ENCODE measurements around the gene WNT11. TPM values are rescaled to one million over a fixed set of nuclear protein-coding genes. Genes with fewer than 3 reads are reported as not detected.

The WNT11 gene
- polyA plus RNA-seq, 1 donor from 2014 or later, result 2.3 TPM

DNA sequence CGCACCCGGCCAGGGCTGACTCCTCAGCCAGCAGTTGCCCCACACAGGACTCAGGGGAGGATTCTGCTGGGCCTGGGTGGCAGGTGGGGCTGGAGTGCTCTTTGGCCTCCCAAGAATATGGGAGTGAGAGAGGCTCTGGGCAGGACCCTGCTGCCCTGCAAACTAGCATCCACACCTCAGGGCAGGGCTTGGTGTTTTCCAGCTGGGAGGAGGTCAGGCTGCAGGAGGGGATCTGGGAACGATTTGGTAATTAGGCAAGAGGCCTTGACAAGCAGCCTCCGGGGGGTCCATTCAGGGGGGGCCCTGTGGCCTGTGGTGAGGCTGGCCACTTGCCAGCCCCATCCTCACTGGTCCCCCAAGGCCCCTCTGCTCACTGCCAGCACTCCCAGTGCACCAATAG is 35.8 kb downstream of the WNT11 start:
- Histone ChIP-seq H3K4me2 (ENCODE audit: low read length) (no peak overlapping the region), H3K27ac (ENCODE audit: low read length) (no peak overlapping the region), H3K79me2 (replicated peaks; ENCODE audit: insufficient read depth, low read length) (no peaks in the 10 kb centered on the region), H2AFZ (ENCODE audit: low read depth, low read length) (no peak overlapping the region), H3K9me3 (ENCODE audit: low read length) (no peaks in the 10 kb centered on the region), H3K4me3 (ENCODE audit: low read length) (no peak overlapping the region), H4K20me1 (ENCODE audit: insufficient read depth) (no peaks in the 10 kb centered on the region), H3K9me2 (ENCODE audit: insufficient read depth, low read length) (no peaks in the 10 kb centered on the region), H3F3A (ENCODE audit: insufficient read depth, low read length, poor library complexity, severe bottlenecking) (no peaks in the 10 kb centered on the region), H3K36me3 (ENCODE audit: insufficient read depth, low read length) (no peaks in the 10 kb centered on the region), H3K27me3 (ENCODE audit: insufficient read depth, low read depth, low read length) (no peaks in the 10 kb centered on the region), H3K9ac (ENCODE audit: low read length) (no peak overlapping the region)
- no peak for TF ChIP-seq TAF1 (IDR thresholded peaks at IDR 0.05; ENCODE audit: low read depth)
- no peak for TF ChIP-seq RAD21 (conservative IDR thresholded peaks at IDR 0.05)
- TF ChIP-seq, protein P1, sequence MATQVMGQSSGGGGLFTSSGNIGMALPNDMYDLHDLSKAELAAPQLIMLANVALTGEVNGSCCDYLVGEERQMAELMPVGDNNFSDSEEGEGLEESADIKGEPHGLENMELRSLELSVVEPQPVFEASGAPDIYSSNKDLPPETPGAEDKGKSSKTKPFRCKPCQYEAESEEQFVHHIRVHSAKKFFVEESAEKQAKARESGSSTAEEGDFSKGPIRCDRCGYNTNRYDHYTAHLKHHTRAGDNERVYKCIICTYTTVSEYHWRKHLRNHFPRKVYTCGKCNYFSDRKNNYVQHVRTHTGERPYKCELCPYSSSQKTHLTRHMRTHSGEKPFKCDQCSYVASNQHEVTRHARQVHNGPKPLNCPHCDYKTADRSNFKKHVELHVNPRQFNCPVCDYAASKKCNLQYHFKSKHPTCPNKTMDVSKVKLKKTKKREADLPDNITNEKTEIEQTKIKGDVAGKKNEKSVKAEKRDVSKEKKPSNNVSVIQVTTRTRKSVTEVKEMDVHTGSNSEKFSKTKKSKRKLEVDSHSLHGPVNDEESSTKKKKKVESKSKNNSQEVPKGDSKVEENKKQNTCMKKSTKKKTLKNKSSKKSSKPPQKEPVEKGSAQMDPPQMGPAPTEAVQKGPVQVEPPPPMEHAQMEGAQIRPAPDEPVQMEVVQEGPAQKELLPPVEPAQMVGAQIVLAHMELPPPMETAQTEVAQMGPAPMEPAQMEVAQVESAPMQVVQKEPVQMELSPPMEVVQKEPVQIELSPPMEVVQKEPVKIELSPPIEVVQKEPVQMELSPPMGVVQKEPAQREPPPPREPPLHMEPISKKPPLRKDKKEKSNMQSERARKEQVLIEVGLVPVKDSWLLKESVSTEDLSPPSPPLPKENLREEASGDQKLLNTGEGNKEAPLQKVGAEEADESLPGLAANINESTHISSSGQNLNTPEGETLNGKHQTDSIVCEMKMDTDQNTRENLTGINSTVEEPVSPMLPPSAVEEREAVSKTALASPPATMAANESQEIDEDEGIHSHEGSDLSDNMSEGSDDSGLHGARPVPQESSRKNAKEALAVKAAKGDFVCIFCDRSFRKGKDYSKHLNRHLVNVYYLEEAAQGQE (IDR thresholded peaks at IDR 0.05; ENCODE audit: borderline replicate concordance), result no peak
- no peak for TF ChIP-seq POLR2AphosphoS5 (IDR thresholded peaks at IDR 0.05)

DNA sequence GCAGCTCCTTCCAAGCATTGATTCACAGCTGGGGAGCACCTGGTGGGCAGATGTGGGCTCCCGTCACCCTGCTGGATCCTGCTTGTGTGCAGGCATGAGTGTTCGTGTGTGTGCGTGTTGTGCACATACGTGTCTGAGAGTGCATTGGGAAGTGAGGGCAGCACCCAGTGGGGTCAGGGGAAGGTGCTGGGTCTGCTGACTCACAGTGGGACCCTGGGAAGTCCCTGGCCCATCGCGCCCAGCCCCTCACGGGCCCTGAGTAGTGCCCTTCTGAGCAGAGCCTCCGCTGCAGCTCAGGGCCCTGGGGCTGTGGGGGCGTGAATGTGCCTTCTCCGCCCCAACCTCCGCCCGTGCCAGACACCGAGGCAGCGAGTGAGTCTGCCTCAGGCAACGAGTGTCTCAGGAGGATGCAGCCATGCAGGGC is 36.8 kb downstream of the WNT11 start:
- Histone ChIP-seq H3K9ac (ENCODE audit: low read length) (no peak overlapping the region), H3K4me2 (ENCODE audit: low read length) (no peak overlapping the region), H3K4me3 (ENCODE audit: low read length) (no peak overlapping the region)

More for the DNA sequence above, 36.8 kb downstream of the WNT11 start:
- no peaks in the 10 kb centered on the region for H3K79me2 ChIP-seq (replicated peaks; ENCODE audit: insufficient read depth, low read length)
- H3K9me3 ChIP-seq (ENCODE audit: low read length), result no peaks in the 10 kb centered on the region
- no peaks in the 10 kb centered on the region for H3K27me3 ChIP-seq (ENCODE audit: insufficient read depth, low read depth, low read length)
- TF ChIP-seq EZH2 (IDR thresholded peaks at IDR 0.05; ENCODE audit: borderline replicate concordance, insufficient read depth, low read length, poor library complexity, severe bottlenecking), result no peak
- TF ChIP-seq, protein P2, sequence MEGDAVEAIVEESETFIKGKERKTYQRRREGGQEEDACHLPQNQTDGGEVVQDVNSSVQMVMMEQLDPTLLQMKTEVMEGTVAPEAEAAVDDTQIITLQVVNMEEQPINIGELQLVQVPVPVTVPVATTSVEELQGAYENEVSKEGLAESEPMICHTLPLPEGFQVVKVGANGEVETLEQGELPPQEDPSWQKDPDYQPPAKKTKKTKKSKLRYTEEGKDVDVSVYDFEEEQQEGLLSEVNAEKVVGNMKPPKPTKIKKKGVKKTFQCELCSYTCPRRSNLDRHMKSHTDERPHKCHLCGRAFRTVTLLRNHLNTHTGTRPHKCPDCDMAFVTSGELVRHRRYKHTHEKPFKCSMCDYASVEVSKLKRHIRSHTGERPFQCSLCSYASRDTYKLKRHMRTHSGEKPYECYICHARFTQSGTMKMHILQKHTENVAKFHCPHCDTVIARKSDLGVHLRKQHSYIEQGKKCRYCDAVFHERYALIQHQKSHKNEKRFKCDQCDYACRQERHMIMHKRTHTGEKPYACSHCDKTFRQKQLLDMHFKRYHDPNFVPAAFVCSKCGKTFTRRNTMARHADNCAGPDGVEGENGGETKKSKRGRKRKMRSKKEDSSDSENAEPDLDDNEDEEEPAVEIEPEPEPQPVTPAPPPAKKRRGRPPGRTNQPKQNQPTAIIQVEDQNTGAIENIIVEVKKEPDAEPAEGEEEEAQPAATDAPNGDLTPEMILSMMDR (IDR thresholded peaks at IDR 0.05; ENCODE audit: poor library complexity, severe bottlenecking), result no peak
- TF ChIP-seq MXI1 (conservative IDR thresholded peaks at IDR 0.05; ENCODE audit: poor library complexity, severe bottlenecking), result no peak
- TF ChIP-seq TAF1 (IDR thresholded peaks at IDR 0.05; ENCODE audit: low read depth), result no peak
- no peak for TF ChIP-seq RAD21 (conservative IDR thresholded peaks at IDR 0.05)
- TF ChIP-seq EP300 (conservative IDR thresholded peaks at IDR 0.05; ENCODE audit: poor library complexity, severe bottlenecking), result no peak
- TF ChIP-seq, protein P1 (IDR thresholded peaks at IDR 0.05; ENCODE audit: borderline replicate concordance), result no peak
- no peak for TF ChIP-seq POLR2AphosphoS5 (IDR thresholded peaks at IDR 0.05)
- TF ChIP-seq SMC3 (conservative IDR thresholded peaks at IDR 0.05; ENCODE audit: poor library complexity), result no peak
- no peaks in the 10 kb centered on the region for H3F3A ChIP-seq (ENCODE audit: insufficient read depth, low read length, poor library complexity, severe bottlenecking)
- H4K20me1 ChIP-seq (ENCODE audit: insufficient read depth), result no peaks in the 10 kb centered on the region
- H3K36me3 ChIP-seq (ENCODE audit: insufficient read depth, low read length), result no peaks in the 10 kb centered on the region
- H3K27ac ChIP-seq (ENCODE audit: low read length), result no peak overlapping the region
- H2AFZ ChIP-seq (ENCODE audit: low read depth, low read length), result no peak overlapping the region
- H3K9me2 ChIP-seq (ENCODE audit: insufficient read depth, low read length), result no peaks in the 10 kb centered on the region
